K562 (cell line): Measurements from ENCODE around the gene FREM3. TPM values are rescaled to one million over a fixed set of nuclear protein-coding genes. Genes with fewer than 3 reads are reported as not detected.

Source experiments
- ATAC-seq: fragments of 200-7000 bp; cut with Tn5 transposase; 3 replicates; pipeline ENCODE4 v1.9.1; 2020; ENCODE audit warnings: moderate library complexity
- BruUV-seq: library from RNA; stranded (reverse); fragments of 400-500 nt; replicated peaks from 2 replicates; lab custom pipeline; 2021; lab: Mats Ljungman, UMichigan
- CTCF ChIA-PET: fragments of 300-600 bp; formaldehyde crosslinking; extraction: SDS; loops from one replicate; lab custom pipeline; 2021; ENCODE audit warnings: low intra/inter-chr PET ratio; lab: Yijun Ruan, JAX
- POLR2A ChIA-PET: fragments of 300-600, 350-650 bp; sonication (Branson Sonifier 250); formaldehyde crosslinking; extraction: SDS; loops from one replicate; lab custom pipeline; 2021; ENCODE audit warnings: antibody characterized with exemption, inconsistent platforms; lab: Yijun Ruan, JAX
- DNase-seq, 4 experiments: peaks; one replicate each; pipeline versions ENCODE4 v3.0.0 to v3.0.0-alpha.2; 2011 to 2018; ENCODE audit warnings: low spot score in 3 of 4, mixed read lengths in 3 of 4; ENCODE audit errors: extremely low read depth in 1 of 4
- FAIRE-seq: peaks from 2 replicates; lab custom pipeline; 2011; peaks lifted over from hg19 to GRCh38; lab: Jason Lieb, UNC
- H2AFZ ChIP-seq: 2 replicates; pipeline ENCODE4 v1.6.0; 2011; ENCODE audit warnings: low read depth, low read length, control low read depth, inconsistent platforms
- H3K27ac ChIP-seq: fragments of 200-600 bp; 3 replicates; pipeline ENCODE4 v1.8.0; 2011; ENCODE audit warnings: low read depth, mild to moderate bottlenecking, control low read depth, inconsistent platforms, low read length, moderate library complexity, mixed read lengths; ENCODE audit errors: extremely low read depth
- H3K27me3 ChIP-seq, 2 experiments: fragments of 300-600 bp in 1 of 2; 2 replicates in 1 of 2; 3 replicates in 1 of 2; pipeline versions ENCODE4 v1.6.0 to v1.8.0; 2011; ENCODE audit warnings: inconsistent platforms in 2 of 2, low read length in 2 of 2, mild to moderate bottlenecking in 1 of 2, mixed read lengths in 1 of 2, moderate library complexity in 1 of 2; ENCODE audit not compliant: control insufficient read depth in 2 of 2, insufficient read depth in 2 of 2
- H3K36me3 ChIP-seq: fragments of 300-600 bp; 3 replicates; pipeline ENCODE4 v1.8.0; 2011; ENCODE audit warnings: mild to moderate bottlenecking, low read length, inconsistent platforms; ENCODE audit not compliant: control insufficient read depth, insufficient read depth
- H3K4me1 ChIP-seq, 2 experiments: fragments of 200-600 bp in 1 of 2; replicated peaks in 1 of 2; 2 replicates in 1 of 2; 3 replicates in 1 of 2; pipeline versions ENCODE4 v1.5.1 to v1.8.0; 2011; ENCODE audit warnings: inconsistent platforms in 2 of 2, low read length in 2 of 2, mild to moderate bottlenecking in 1 of 2, mixed read lengths in 1 of 2, moderate library complexity in 1 of 2; ENCODE audit not compliant: control insufficient read depth in 2 of 2, insufficient read depth in 2 of 2
- H3K4me2 ChIP-seq: 2 replicates; pipeline ENCODE4 v1.6.1; 2011; ENCODE audit warnings: low read length, control low read depth, inconsistent platforms, mixed read lengths; ENCODE audit not compliant: insufficient read depth
- H3K4me3 ChIP-seq: fragments of 200-600 bp; sonication (generic), shearing (Covaris generic); 2 replicates; pipeline ENCODE4 v1.5.1; 2016; ENCODE audit warnings: control low read depth, inconsistent platforms
- H3K79me2 ChIP-seq: fragments of 200-600 bp; 3 replicates; pipeline ENCODE4 v1.8.0; 2011; ENCODE audit warnings: low read length, inconsistent platforms; ENCODE audit not compliant: control insufficient read depth, insufficient read depth
- H3K9ac ChIP-seq, 2 experiments: 2 replicates each; pipeline versions ENCODE4 v1.6.0 to v1.6.1; 2011; ENCODE audit warnings: low read depth in 2 of 2, low read length in 2 of 2, control low read depth in 1 of 2, inconsistent platforms in 1 of 2, mild to moderate bottlenecking in 1 of 2, mixed read lengths in 1 of 2; ENCODE audit not compliant: insufficient read depth in 1 of 2
- H3K9me1 ChIP-seq: one replicate; pipeline ENCODE4 v1.6.0; 2011; ENCODE audit warnings: inconsistent platforms, mild to moderate bottlenecking, low read length, moderate library complexity; ENCODE audit not compliant: control insufficient read depth, insufficient read depth
- H3K9me3 ChIP-seq: replicated peaks from 2 replicates; pipeline ENCODE4 v1.5.1; 2011; ENCODE audit warnings: low read depth, low read length, inconsistent platforms; ENCODE audit not compliant: control insufficient read depth, insufficient read depth
- H4K20me1 ChIP-seq: replicated peaks from 2 replicates; pipeline ENCODE4 v1.6.1; 2011; ENCODE audit warnings: low read length, inconsistent platforms, mixed read lengths; ENCODE audit not compliant: control insufficient read depth, insufficient read depth
- CBX1 ChIP-seq: sonication (generic); IDR thresholded peaks from 2 replicates; pipeline ENCODE4 v1.6.1; 2016; ENCODE audit warnings: antibody characterized with exemption, low read depth, mild to moderate bottlenecking
- CBX8 ChIP-seq: fragments of 200-600 bp; sonication (generic); IDR thresholded peaks from 2 replicates; pipeline ENCODE4 v1.6.1; 2012; ENCODE audit warnings: borderline replicate concordance, mixed run types, low read depth, mild to moderate bottlenecking, moderate library complexity, mixed read lengths, low read length, control low read depth, inconsistent platforms; ENCODE audit not compliant: poor library complexity, severe bottlenecking; ENCODE audit errors: extremely low read depth
- HNRNPUL1 ChIP-seq: fragments of 200-400 bp; formaldehyde crosslinking; IDR thresholded peaks from 2 replicates; pipeline ENCODE4 v1.6.1; 2017; ENCODE audit warnings: low read length
- KDM1A ChIP-seq, 2 experiments: fragments of 450-650 bp; IDR thresholded peaks; 2 replicates each; pipeline ENCODE4 v1.6.1; 2016; ENCODE audit warnings: mild to moderate bottlenecking in 2 of 2
- LARP7 ChIP-seq: fragments of 450-650 bp; IDR thresholded peaks from 2 replicates; pipeline ENCODE4 v1.6.1; 2016
- NEUROD1 ChIP-seq: fragments of 150-350 bp; IDR thresholded peaks from 2 replicates; pipeline ENCODE4 v1.6.1; 2014; ENCODE audit warnings: borderline replicate concordance, low read length, low read depth; ENCODE audit not compliant: partially characterized antibody
- NFE2 ChIP-seq: IDR thresholded peaks from 2 replicates; pipeline ENCODE4 v1.6.1; 2014; ENCODE audit warnings: antibody characterized with exemption, low read depth
- TAF15 ChIP-seq: fragments of 200-400 bp; formaldehyde crosslinking; IDR thresholded peaks from 2 replicates; pipeline ENCODE4 v1.6.1; 2017; ENCODE audit warnings: mild to moderate bottlenecking, low read depth, low read length, moderate library complexity
- ZNF143 ChIP-seq: sonication (generic); formaldehyde crosslinking; IDR thresholded peaks from 2 replicates; pipeline ENCODE4 v1.9.0; 2022; ENCODE audit warnings: mild to moderate bottlenecking, missing genetic modification reagents
- ZNF76 ChIP-seq: fragments of 250-450 bp; sonication (Bioruptor Pico); IDR thresholded peaks from 2 replicates; pipeline ENCODE4 v1.4.0; 2020; ENCODE audit warnings: mild to moderate bottlenecking, moderate library complexity, borderline replicate concordance
- ZNF764 ChIP-seq: fragments of 250-450 bp; sonication (Bioruptor Pico); IDR thresholded peaks from 2 replicates; pipeline ENCODE4 v1.4.0; 2020; ENCODE audit warnings: low read depth, mild to moderate bottlenecking, moderate library complexity
- ZNF785 ChIP-seq: fragments of 250-450 bp; sonication (Bioruptor Pico); IDR thresholded peaks from 2 replicates; pipeline ENCODE4 v1.4.0; 2020; ENCODE audit warnings: mild to moderate bottlenecking
- whole genome bisulfite sequencing: fragments of 100-300 bp; shearing (Covaris generic); methylation state at CpG from one replicate; pipeline ENCODE4 v1.1.6; 2016; ENCODE audit warnings: low coverage, mixed read lengths; ENCODE audit not compliant: insufficient coverage; ENCODE audit errors: missing lambda C conversion rate; 5-methylcytosine and 5-hydroxymethylcytosine counted together
- in situ Hi-C: fragments of 300-500 bp; cut with MboI; formaldehyde crosslinking; loops from 4 replicates; pipeline ENCODE4 v1.15.0; 2018; ENCODE audit warnings: inconsistent platforms, mixed read lengths
- intact Hi-C: fragments of 100-400 bp; cut with micrococcal nuclease; formaldehyde crosslinking; loops from 2 replicates; pipeline ENCODE4 v1.14.2; 2022
- polyA plus RNA-seq, 8 experiments: library from polyadenylated mRNA; depleted of rRNA in 4 of 8; stranded (reverse) in 5 of 8; unstranded in 3 of 8; fragments of >200 nt; fragmentation: Nextera tagmentation in 2 of 8; fragmentation: Illumina TruSeq in 1 of 8; extraction: Ambion mirVana in 2 of 8; extraction: Trizol in 1 of 8; gene quantifications; 2 replicates each; pipeline versions ENCODE4 v1.2.1 to v1.2.3, GENCODE V29; 2011 to 2014; ENCODE audit warnings: inconsistent platforms in 1 of 8, missing spikeins in 1 of 8
- total RNA-seq, 7 experiments: library from RNA; depleted of rRNA in 6 of 7; stranded (reverse); fragments of >200 nt in 6 of 7; fragmentation: Illumina TruSeq in 2 of 7; extraction: Trizol in 2 of 7; gene quantifications; 2 replicates each; pipeline versions ENCODE4 v1.2.1 to v1.2.3, GENCODE V29; 2011 to 2021; ENCODE audit warnings: low replicate concordance in 1 of 7
- TF ChIP-seq, protein P1 (sequence below): fragments of 250-450 bp; sonication (Bioruptor Pico); IDR thresholded peaks from 2 replicates; pipeline ENCODE4 v1.8.0; 2021; ENCODE audit warnings: mild to moderate bottlenecking, moderate library complexity
- TF ChIP-seq, protein P2 (sequence below): sonication (generic); formaldehyde crosslinking; IDR thresholded peaks from 2 replicates; pipeline ENCODE4 v1.8.0; 2022; ENCODE audit warnings: mild to moderate bottlenecking, missing genetic modification reagents
- TF ChIP-seq, protein P3 (sequence below): sonication (generic); formaldehyde crosslinking; IDR thresholded peaks from 2 replicates; pipeline ENCODE4 v1.8.1; 2023; ENCODE audit warnings: mild to moderate bottlenecking, missing genetic modification reagents

FREM3 gene
- total and polyA plus RNA-seq, 9 of the 15 experiments (the other 6 are each of a cell fraction or from before 2014, with no cell fraction given) = not detected

DNA sequence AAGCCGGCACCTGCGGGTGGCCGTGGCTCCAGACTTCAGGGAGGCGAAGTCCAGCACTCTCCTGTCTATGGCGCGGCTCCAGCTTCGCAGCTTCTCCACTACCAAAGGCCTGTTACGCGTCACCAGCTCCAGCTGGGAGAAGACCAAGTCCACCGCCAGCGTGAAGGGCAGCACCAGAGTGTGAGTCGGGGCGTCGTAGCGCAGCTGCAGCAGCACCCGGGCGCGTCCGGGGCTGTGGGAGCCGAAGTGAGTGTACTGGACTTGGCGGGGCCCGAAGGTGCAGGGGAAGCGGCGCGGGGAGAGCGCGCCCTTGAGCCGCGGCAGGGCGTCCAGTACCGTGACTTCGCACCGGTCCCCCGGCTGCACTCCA is 444 bp downstream of the FREM3 start (continued):
- no peak for TF ChIP-seq TAF15
- no peak for TF ChIP-seq ZNF764 (CRISPR knock-in tag)
- no peak for TF ChIP-seq LARP7
- TF ChIP-seq, protein P1, sequence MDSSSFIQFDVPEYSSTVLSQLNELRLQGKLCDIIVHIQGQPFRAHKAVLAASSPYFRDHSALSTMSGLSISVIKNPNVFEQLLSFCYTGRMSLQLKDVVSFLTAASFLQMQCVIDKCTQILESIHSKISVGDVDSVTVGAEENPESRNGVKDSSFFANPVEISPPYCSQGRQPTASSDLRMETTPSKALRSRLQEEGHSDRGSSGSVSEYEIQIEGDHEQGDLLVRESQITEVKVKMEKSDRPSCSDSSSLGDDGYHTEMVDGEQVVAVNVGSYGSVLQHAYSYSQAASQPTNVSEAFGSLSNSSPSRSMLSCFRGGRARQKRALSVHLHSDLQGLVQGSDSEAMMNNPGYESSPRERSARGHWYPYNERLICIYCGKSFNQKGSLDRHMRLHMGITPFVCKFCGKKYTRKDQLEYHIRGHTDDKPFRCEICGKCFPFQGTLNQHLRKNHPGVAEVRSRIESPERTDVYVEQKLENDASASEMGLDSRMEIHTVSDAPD = no peak
- TF ChIP-seq NFE2 = no peak

DNA sequence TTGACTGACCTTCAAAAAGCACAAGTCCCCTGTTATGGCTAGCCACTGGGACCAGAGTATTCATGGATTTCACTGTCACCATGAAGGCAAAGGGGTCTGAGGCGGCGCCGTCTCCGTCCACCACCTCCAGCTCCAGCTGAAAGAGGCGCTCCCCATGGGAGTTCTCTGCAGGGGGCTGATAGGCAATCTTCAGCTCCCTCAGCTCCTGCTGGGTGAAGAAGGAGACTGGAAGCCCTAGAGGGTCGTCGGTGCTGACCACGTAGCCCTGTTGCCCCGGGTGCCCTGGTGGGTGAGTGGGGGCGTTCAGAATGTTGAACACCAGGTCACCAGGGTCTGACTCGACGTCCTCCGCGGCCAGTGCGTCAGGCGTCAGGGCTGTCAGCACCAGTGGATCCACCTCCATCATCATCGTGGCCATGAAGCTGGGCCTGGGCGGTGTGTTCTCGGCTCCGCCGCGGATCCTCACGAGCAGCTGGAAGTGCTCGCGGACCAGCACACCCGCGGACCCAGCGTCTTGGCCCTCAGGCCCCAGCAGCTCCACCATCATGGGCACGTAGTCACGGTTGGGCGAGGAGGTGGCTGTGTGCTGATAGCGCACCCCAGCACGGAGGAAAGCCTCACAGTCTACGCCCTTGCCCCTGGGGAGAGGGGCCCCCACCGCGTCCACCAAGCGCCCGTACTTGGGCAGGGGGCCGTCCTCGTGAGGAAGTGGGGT is 987 bp downstream of the FREM3 start:
- WGBS = 14% methylated on average over 34 of the region's 40 CpGs

More for the DNA sequence above, 987 bp downstream of the FREM3 start:
- DNase-seq = no peak
- Histone ChIP-seq H4K20me1 (no peaks in the 10 kb centered on the region), H3K9ac (no peak overlapping the region), H3K36me3 (no peaks in the 10 kb centered on the region), H3K4me1 (peaks cover 0 to 18% of the 10 kb centered on the region in 2 experiments; a peak in 3 of 5 replicates), H3K4me3 (no peak overlapping the region), H2AFZ (no peak overlapping the region), H3K9me3 (no peaks in the 10 kb centered on the region), H3K27ac (no peak overlapping the region), H3K4me2 (no peak overlapping the region), H3K79me2 (no peaks in the 10 kb centered on the region), H3K27me3 (peaks cover 13 to 41% of the 10 kb centered on the region in 2 experiments), H3K9me1 (no peaks in the 10 kb centered on the region)
- ChIA-PET CTCF (no interaction called here), POLR2A (no interaction called here)
- TF ChIP-seq NEUROD1 (no peak), CBX8 (no peak), ZNF143 (CRISPR knock-in tag) (no peak), CBX1 (no peak), ZNF76 (no peak), KDM1A (IDR thresholded peaks at IDR 0.05) (no peak), HNRNPUL1 (no peak), ZNF785 (CRISPR knock-in tag) (no peak)
- TF ChIP-seq, protein P2, sequence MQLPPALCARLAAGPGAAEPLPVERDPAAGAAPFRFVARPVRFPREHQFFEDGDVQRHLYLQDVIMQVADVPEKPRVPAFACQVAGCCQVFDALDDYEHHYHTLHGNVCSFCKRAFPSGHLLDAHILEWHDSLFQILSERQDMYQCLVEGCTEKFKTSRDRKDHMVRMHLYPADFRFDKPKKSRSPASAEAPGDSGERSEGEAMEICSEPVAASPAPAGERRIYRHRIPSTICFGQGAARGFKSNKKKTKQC (CRISPR knock-in tag) = no peak
- TF ChIP-seq, protein P3, sequence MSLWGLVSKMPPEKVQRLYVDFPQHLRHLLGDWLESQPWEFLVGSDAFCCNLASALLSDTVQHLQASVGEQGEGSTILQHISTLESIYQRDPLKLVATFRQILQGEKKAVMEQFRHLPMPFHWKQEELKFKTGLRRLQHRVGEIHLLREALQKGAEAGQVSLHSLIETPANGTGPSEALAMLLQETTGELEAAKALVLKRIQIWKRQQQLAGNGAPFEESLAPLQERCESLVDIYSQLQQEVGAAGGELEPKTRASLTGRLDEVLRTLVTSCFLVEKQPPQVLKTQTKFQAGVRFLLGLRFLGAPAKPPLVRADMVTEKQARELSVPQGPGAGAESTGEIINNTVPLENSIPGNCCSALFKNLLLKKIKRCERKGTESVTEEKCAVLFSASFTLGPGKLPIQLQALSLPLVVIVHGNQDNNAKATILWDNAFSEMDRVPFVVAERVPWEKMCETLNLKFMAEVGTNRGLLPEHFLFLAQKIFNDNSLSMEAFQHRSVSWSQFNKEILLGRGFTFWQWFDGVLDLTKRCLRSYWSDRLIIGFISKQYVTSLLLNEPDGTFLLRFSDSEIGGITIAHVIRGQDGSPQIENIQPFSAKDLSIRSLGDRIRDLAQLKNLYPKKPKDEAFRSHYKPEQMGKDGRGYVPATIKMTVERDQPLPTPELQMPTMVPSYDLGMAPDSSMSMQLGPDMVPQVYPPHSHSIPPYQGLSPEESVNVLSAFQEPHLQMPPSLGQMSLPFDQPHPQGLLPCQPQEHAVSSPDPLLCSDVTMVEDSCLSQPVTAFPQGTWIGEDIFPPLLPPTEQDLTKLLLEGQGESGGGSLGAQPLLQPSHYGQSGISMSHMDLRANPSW (CRISPR knock-in tag) = no peak
- FAIRE-seq = no peak
- no peak; the same call in 2 of the 3 replicates for ATAC-seq
- intact Hi-C loops = no loop called here
- BruUV-seq = no TSS peak
- in situ Hi-C loops = no loop called here
